ENCODE data around the gene TAF10. TPM values are rescaled to one million over a fixed set of nuclear protein-coding genes. Genes with fewer than 3 reads are reported as not detected.

The TAF10 gene
- total RNA-seq (100 to 1,000 TPM in 2 of 7 donors, 10 to 100 TPM in 5; 45.1 to 109 (median 76.8) TPM), polyA plus RNA-seq (100 to 1,000 TPM in 1 of 2 donors, 10 to 100 TPM in 1; 40.0 to 183 TPM)
- long read RNA-seq, donor 1, partial matches to known transcripts, result 1 of 13 reads
- long read RNA-seq, donor 1, other reads (novel, unspliced or antisense), result 12 of 13 reads
- long read RNA-seq, donor 2, full-length matches to known transcripts, result 75 of 75 reads
- long read RNA-seq, donor 2, partial matches to known transcripts, result 0 of 75 reads
- long read RNA-seq, donor 2, other reads (novel, unspliced or antisense), result 0 of 75 reads
- long read RNA-seq, donor 3, full-length matches to known transcripts, result 61 of 74 reads
- long read RNA-seq, donor 3, partial matches to known transcripts, result 10 of 74 reads
- long read RNA-seq, donor 3, other reads (novel, unspliced or antisense), result 3 of 74 reads

DNA sequence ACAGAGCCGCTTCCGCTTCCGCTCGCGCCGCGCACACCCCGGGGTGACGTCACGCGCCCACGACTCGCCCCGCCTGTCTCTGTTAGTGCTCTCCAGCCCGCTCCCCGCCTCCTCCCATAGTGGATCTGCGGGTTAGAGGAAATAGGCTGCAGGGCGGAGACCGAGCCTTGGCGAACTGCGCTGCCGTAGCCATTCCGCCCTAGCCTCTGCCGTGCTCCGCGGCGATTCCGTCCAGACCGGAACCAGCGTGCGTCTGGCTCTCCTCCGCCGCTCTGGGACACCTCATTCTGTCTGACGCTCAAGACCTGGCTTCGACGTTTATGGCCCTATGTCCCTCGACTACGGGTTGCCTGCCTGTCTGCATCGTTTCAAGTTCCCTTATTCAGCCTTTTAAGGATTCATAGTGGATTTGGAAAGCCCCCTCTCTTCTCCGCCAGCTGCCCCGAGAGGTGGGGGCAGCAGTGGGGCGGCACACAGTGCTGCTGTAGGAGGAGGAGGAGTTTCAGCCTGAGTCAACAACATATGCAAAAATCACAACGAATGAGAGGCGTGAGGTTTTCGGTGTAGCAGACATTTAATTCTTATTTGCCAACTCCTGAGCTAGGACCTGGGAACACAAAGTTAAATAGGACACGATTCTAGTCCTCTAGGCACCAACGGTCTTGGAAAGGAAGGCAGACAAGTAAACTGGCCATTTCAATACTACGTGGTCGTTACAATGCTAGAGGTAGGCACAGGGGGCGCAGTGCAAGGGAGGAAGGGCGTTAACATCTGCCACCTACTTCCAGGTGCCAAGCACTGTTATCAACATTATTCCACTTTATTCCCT lies at the start of gene TAF10:
Gene TAF10 (minus strand): TSS at position 4 of the 829 bp plus-strand sequence. CDS start 27 bp downstream, outside the sequence.
- TF ChIP-seq EP300 (IDR thresholded peaks at IDR 0.05) (peak; percentile 3), POLR2A (IDR thresholded peaks at IDR 0.05) (peak; percentile 98)
- TF ChIP-seq, protein P1, sequence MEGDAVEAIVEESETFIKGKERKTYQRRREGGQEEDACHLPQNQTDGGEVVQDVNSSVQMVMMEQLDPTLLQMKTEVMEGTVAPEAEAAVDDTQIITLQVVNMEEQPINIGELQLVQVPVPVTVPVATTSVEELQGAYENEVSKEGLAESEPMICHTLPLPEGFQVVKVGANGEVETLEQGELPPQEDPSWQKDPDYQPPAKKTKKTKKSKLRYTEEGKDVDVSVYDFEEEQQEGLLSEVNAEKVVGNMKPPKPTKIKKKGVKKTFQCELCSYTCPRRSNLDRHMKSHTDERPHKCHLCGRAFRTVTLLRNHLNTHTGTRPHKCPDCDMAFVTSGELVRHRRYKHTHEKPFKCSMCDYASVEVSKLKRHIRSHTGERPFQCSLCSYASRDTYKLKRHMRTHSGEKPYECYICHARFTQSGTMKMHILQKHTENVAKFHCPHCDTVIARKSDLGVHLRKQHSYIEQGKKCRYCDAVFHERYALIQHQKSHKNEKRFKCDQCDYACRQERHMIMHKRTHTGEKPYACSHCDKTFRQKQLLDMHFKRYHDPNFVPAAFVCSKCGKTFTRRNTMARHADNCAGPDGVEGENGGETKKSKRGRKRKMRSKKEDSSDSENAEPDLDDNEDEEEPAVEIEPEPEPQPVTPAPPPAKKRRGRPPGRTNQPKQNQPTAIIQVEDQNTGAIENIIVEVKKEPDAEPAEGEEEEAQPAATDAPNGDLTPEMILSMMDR (IDR thresholded peaks at IDR 0.05), result peak in 1 of 3 donors; percentile 30
- Histone ChIP-seq H3K27me3 (no peaks in the 10 kb centered on the region), H3K4me1 (ENCODE audit: insufficient read depth) (peaks cover 2% of the 10 kb centered on the region), H3K4me3 (peak within 1 kb of the TSS; percentile 86), H3K36me3 (no peaks in the 10 kb centered on the region), H3K27ac (peak within 1 kb of the TSS; percentile 83 to 98), H3K9me3 (no peaks in the 10 kb centered on the region)
- intact Hi-C loops (cut with DNase I), result no loop called here
- peak; percentile 97 to 98 (median 97) for DNase-seq
- 0% methylated on average over 50 to 51 of the region's 51 CpGs for WGBS, 3 donors

DNA sequence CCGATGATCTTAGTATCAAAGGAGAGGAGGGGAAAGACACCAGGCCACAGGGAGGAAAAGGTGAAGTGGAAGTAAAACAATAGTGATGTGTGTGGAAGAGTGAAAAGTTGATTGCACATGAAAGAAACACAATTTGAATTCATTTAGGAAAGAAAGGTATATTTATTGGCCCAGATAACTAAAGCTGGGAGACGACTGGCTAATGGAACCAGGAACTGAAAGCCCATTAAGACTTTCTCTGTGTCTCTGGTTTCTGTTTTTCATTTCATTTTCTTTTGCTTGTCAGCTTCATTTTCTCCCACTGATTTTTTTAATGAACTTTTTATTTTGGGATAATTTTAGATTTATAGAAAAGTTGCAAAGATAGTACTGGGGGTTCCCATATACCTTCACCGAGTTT lies 48.7 kb upstream of the TAF10 start:
- H3K4me1 ChIP-seq (ENCODE audit: insufficient read depth), result no peaks in the 10 kb centered on the region
- 81 to 94% (median 92%) methylated on average over 3 of the region's 3 CpGs for WGBS, 3 donors

DNA sequence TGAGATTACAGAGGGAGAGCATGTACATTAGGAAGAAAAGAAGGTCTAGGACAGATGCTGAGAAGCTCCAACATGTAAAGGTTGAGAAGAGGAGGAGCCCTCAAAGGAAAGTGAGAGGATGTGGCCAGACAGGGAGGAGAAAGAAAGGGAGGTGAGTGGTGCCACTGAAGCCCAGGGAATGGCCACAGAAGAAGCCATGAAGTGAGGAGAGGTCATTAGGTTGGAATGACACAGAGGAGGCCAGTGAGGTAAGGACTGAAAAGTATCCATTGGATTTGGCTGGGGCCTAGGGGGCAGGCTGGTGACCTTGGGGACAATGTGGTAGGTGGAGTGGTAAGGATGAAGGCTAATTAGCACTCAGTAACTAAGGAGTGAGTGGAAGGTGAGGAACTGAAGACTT lies 46.6 kb upstream of the TAF10 start:
- intact Hi-C loops (cut with DNase I), result no loop called here
- TF ChIP-seq EP300 (IDR thresholded peaks at IDR 0.05) (no peak), POLR2A (IDR thresholded peaks at IDR 0.05) (no peak)
- TF ChIP-seq, protein P1 (IDR thresholded peaks at IDR 0.05), result no peak
- no peak overlapping the region for H3K27ac ChIP-seq

More for the DNA sequence above, 48.7 kb upstream of the TAF10 start:
- Histone ChIP-seq H3K4me3 (no peak overlapping the region), H3K27ac (no peak overlapping the region), H3K9me3 (no peaks in the 10 kb centered on the region), H3K36me3 (no peaks in the 10 kb centered on the region), H3K27me3 (no peaks in the 10 kb centered on the region)
- DNase-seq, result no peak
- intact Hi-C loops (cut with DNase I), result no loop called here
- TF ChIP-seq EP300 (IDR thresholded peaks at IDR 0.05), result no peak
- TF ChIP-seq POLR2A (IDR thresholded peaks at IDR 0.05), result no peak
- TF ChIP-seq, protein P1 (IDR thresholded peaks at IDR 0.05), result no peak

DNA sequence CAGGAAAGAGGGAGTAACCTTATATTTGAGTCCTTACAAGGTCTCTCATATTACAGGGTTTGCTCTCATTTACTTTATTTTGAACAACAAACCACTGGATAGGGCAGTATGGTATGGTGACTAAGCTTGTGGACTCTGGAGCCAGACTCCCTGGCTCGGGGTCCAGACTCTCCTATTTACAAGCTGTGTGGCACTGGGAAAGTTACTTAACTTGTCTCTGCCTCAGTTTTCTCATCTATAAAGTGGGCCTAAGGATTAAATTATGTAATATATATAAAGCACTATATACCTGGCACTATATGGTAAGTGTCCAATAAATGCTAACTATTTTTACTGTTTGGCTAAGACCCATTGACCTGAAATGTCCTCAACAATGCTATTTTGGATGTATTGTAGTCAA lies 45.3 kb upstream of the TAF10 start:
- H3K27ac ChIP-seq, result no peak overlapping the region
- TF ChIP-seq POLR2A (IDR thresholded peaks at IDR 0.05) (no peak), EP300 (IDR thresholded peaks at IDR 0.05) (no peak)
- TF ChIP-seq, protein P1 (IDR thresholded peaks at IDR 0.05), result no peak
- H3K9me3 ChIP-seq, result no peaks in the 10 kb centered on the region

More for the DNA sequence above, 46.6 kb upstream of the TAF10 start:
- no peak for DNase-seq
- no peaks in the 10 kb centered on the region for H3K27me3 ChIP-seq
- H3K9me3 ChIP-seq, result no peaks in the 10 kb centered on the region
- no peaks in the 10 kb centered on the region for H3K36me3 ChIP-seq
- peaks cover 7% of the 10 kb centered on the region for H3K4me1 ChIP-seq (ENCODE audit: insufficient read depth)
- H3K4me3 ChIP-seq, result no peak overlapping the region

More for the DNA sequence above, 45.3 kb upstream of the TAF10 start:
- Histone ChIP-seq H3K27me3 (no peaks in the 10 kb centered on the region), H3K4me1 (ENCODE audit: insufficient read depth) (peaks cover 8% of the 10 kb centered on the region), H3K4me3 (no peak overlapping the region), H3K36me3 (no peaks in the 10 kb centered on the region)
- intact Hi-C loops (cut with DNase I), result no loop called here
- WGBS, 3 donors, result 13 to 28% (median 22%) methylated on average over 1 of the region's 1 CpG
- DNase-seq, result no peak
